ENCODE results near the gene DLAT.

DNA sequence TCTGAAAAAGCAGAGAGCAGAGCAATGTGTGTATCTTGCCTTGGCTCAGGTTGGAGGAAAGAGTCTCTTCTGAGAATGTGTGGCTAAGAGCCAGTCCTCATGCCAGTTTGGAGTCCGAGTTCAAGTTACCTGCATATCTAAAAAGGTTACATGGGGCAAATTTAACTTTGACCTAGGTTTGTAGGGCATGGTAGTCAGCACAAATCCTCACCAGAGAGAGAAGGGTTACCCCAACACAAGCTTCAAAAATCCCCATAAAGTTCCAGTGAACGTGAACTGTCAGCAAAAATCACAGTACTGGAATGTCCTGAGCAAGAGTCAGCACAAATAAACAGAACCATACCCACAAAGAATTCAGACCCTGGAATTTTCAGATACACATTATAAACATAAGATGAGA lies 75.3 kb downstream of the DLAT start:
- TF ChIP-seq, protein P1, sequence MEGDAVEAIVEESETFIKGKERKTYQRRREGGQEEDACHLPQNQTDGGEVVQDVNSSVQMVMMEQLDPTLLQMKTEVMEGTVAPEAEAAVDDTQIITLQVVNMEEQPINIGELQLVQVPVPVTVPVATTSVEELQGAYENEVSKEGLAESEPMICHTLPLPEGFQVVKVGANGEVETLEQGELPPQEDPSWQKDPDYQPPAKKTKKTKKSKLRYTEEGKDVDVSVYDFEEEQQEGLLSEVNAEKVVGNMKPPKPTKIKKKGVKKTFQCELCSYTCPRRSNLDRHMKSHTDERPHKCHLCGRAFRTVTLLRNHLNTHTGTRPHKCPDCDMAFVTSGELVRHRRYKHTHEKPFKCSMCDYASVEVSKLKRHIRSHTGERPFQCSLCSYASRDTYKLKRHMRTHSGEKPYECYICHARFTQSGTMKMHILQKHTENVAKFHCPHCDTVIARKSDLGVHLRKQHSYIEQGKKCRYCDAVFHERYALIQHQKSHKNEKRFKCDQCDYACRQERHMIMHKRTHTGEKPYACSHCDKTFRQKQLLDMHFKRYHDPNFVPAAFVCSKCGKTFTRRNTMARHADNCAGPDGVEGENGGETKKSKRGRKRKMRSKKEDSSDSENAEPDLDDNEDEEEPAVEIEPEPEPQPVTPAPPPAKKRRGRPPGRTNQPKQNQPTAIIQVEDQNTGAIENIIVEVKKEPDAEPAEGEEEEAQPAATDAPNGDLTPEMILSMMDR (IDR thresholded peaks at IDR 0.05 in 2 of 3, conservative IDR thresholded peaks at IDR 0.05 in 1 of 3; ENCODE audit: borderline replicate concordance in 1 of 3, insufficient read depth in 1 of 3, low read depth in 2 of 3, low read length in 2 of 3): no peak
- no peak for TF ChIP-seq POLR2A (IDR thresholded peaks at IDR 0.05; ENCODE audit: borderline replicate concordance, extremely low read depth, insufficient read depth, insufficient read length)
- TF ChIP-seq, protein P2, sequence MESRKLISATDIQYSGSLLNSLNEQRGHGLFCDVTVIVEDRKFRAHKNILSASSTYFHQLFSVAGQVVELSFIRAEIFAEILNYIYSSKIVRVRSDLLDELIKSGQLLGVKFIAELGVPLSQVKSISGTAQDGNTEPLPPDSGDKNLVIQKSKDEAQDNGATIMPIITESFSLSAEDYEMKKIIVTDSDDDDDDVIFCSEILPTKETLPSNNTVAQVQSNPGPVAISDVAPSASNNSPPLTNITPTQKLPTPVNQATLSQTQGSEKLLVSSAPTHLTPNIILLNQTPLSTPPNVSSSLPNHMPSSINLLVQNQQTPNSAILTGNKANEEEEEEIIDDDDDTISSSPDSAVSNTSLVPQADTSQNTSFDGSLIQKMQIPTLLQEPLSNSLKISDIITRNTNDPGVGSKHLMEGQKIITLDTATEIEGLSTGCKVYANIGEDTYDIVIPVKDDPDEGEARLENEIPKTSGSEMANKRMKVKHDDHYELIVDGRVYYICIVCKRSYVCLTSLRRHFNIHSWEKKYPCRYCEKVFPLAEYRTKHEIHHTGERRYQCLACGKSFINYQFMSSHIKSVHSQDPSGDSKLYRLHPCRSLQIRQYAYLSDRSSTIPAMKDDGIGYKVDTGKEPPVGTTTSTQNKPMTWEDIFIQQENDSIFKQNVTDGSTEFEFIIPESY (IDR thresholded peaks at IDR 0.05; ENCODE audit: extremely low read depth, insufficient replicate concordance, low read length): no peak
- no peak for TF ChIP-seq POLR2AphosphoS5 (IDR thresholded peaks at IDR 0.05; ENCODE audit: low read depth, low read length)
- TF ChIP-seq, protein P3, sequence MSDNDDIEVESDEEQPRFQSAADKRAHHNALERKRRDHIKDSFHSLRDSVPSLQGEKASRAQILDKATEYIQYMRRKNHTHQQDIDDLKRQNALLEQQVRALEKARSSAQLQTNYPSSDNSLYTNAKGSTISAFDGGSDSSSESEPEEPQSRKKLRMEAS (IDR thresholded peaks at IDR 0.05): no peak
- TF ChIP-seq, protein P4, sequence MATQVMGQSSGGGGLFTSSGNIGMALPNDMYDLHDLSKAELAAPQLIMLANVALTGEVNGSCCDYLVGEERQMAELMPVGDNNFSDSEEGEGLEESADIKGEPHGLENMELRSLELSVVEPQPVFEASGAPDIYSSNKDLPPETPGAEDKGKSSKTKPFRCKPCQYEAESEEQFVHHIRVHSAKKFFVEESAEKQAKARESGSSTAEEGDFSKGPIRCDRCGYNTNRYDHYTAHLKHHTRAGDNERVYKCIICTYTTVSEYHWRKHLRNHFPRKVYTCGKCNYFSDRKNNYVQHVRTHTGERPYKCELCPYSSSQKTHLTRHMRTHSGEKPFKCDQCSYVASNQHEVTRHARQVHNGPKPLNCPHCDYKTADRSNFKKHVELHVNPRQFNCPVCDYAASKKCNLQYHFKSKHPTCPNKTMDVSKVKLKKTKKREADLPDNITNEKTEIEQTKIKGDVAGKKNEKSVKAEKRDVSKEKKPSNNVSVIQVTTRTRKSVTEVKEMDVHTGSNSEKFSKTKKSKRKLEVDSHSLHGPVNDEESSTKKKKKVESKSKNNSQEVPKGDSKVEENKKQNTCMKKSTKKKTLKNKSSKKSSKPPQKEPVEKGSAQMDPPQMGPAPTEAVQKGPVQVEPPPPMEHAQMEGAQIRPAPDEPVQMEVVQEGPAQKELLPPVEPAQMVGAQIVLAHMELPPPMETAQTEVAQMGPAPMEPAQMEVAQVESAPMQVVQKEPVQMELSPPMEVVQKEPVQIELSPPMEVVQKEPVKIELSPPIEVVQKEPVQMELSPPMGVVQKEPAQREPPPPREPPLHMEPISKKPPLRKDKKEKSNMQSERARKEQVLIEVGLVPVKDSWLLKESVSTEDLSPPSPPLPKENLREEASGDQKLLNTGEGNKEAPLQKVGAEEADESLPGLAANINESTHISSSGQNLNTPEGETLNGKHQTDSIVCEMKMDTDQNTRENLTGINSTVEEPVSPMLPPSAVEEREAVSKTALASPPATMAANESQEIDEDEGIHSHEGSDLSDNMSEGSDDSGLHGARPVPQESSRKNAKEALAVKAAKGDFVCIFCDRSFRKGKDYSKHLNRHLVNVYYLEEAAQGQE (IDR thresholded peaks at IDR 0.05; ENCODE audit: low read depth): no peak

Measured in HCT116 (cell line).